Activated gamma-delta T cell treated with anti-CD3 and anti-CD28 coated beads, Interleukin-2, amount 50 U/mL, for 16 hours (primary cell): Measurements from ENCODE around the gene KIAA1191.
"Not testable (repeated sequence)": the region's sequence is repeated elsewhere in the genome, so short reads cannot be mapped to it uniquely, and the experiment has no call there.

ENCODE experiments used
- DNase-seq: peaks from one replicate; pipeline ENCODE4 v3.0.0-alpha.2; 2020; ENCODE audit warnings: low read depth

KIAA1191 gene

GRCh38 chr5:176361437-176362232, at the start of gene KIAA1191:
KIAA1191 (minus strand) TSS chr5:176361764; CDS start chr5:176359508, 2,256 bp downstream.
- peak; percentile 90 for DNase-seq

- no peak for DNase-seq
These were observed 49.1 kb upstream of the KIAA1191 start for GRCh38 chr5:176410486-176411180.

- no peak for DNase-seq
These were observed 48.2 kb upstream of the KIAA1191 start for GRCh38 chr5:176409765-176410164.

GRCh38 chr5:176408590-176408989, 47.0 kb upstream of the KIAA1191 start:
- no peak for DNase-seq

GRCh38 chr5:176408252-176408573, 46.6 kb upstream of the KIAA1191 start:
- DNase-seq: not testable (repeated sequence)

GRCh38 chr5:176407456-176408251, 46.1 kb upstream of the KIAA1191 start:
- DNase-seq: no peak

- DNase-seq: no peak
These were observed 45.0 kb upstream of the KIAA1191 start for GRCh38 chr5:176406436-176407052.

- no peak for DNase-seq
These were observed 44.3 kb upstream of the KIAA1191 start for GRCh38 chr5:176405656-176406435.

GRCh38 chr5:176401281-176402205, 40.0 kb upstream of the KIAA1191 start:
- no peak for DNase-seq

- no peak for DNase-seq
These were observed 39.0 kb upstream of the KIAA1191 start for GRCh38 chr5:176400382-176401156.

- DNase-seq: no peak
These were observed 36.3 kb upstream of the KIAA1191 start for GRCh38 chr5:176397736-176398420.

- DNase-seq: no peak
These were observed 34.8 kb upstream of the KIAA1191 start for GRCh38 chr5:176396330-176396729.

- DNase-seq: no peak
These were observed 33.5 kb upstream of the KIAA1191 start for GRCh38 chr5:176394881-176395675.

GRCh38 chr5:176394096-176394495, 32.5 kb upstream of the KIAA1191 start:
- DNase-seq: no peak

GRCh38 chr5:176392526-176392925, 31.0 kb upstream of the KIAA1191 start:
- no peak for DNase-seq

GRCh38 chr5:176391999-176392398, 30.4 kb upstream of the KIAA1191 start:
- no peak for DNase-seq

GRCh38 chr5:176391479-176391878, 29.9 kb upstream of the KIAA1191 start:
- no peak for DNase-seq
